Panc1 (cell line): ENCODE measurements around the gene TTLL11. TPM values are rescaled to one million over a fixed set of nuclear protein-coding genes. Genes with fewer than 3 reads are reported as not detected.
"Not testable (repeated sequence)": the region's sequence is repeated elsewhere in the genome, so short reads cannot be mapped to it uniquely, and the experiment has no call there.

Experiments
- ATAC-seq: fragments of 200-7000 bp; cut with Tn5 transposase; 2 replicates; pipeline ENCODE4 v1.9.1; 2020; ENCODE audit warnings: mild to moderate bottlenecking, moderate library complexity
- BruUV-seq: library from RNA; stranded (reverse); fragments of 400-500 nt; replicated peaks from 2 replicates; lab custom pipeline; 2021; lab: Mats Ljungman, UMichigan
- CTCF ChIA-PET: fragments of 300-600 bp; sonication (Branson Sonifier 250); formaldehyde crosslinking; loops from one replicate; lab custom pipeline; 2022; ENCODE audit warnings: antibody characterized with exemption; lab: Charles Lee
- POLR2A ChIA-PET: fragments of 300-600 bp; sonication (Branson Sonifier 250); formaldehyde crosslinking; loops from one replicate; lab custom pipeline; 2022; ENCODE audit warnings: antibody characterized with exemption; lab: Charles Lee
- DNase-seq: peaks from one replicate; pipeline ENCODE4 v3.0.0-alpha.2; 2010; ENCODE audit warnings: low read depth, low spot score
- H3K27ac ChIP-seq: 2 replicates; pipeline ENCODE4 v1.5.1; 2011; ENCODE audit warnings: mild to moderate bottlenecking, low read length, inconsistent platforms
- H3K27me3 ChIP-seq: fragments of 200-500 bp; sonication (Bioruptor generic); 2 replicates; pipeline ENCODE4 v1.6.0; 2014; ENCODE audit warnings: low read length, inconsistent platforms; ENCODE audit not compliant: control insufficient read depth, insufficient read depth
- H3K36me3 ChIP-seq: fragments of 200-500 bp; sonication (Bioruptor generic); 2 replicates; pipeline ENCODE4 v1.5.1; 2014; ENCODE audit warnings: inconsistent platforms, mild to moderate bottlenecking, low read length, moderate library complexity; ENCODE audit not compliant: control insufficient read depth, insufficient read depth
- H3K4me1 ChIP-seq: 2 replicates; pipeline ENCODE4 v1.5.1; 2011; ENCODE audit warnings: inconsistent platforms, mild to moderate bottlenecking, low read length, moderate library complexity; ENCODE audit not compliant: control insufficient read depth, insufficient read depth
- H3K4me3 ChIP-seq, 2 experiments: 2 replicates each; pipeline ENCODE4 v1.5.1; 2011 to 2012; ENCODE audit warnings: low read depth in 2 of 2, low read length in 2 of 2, mild to moderate bottlenecking in 2 of 2, inconsistent platforms in 1 of 2, moderate library complexity in 1 of 2
- H3K9me3 ChIP-seq: fragments of 200-500 bp; sonication (Bioruptor generic); 2 replicates; pipeline ENCODE4 v1.5.1; 2014; ENCODE audit warnings: low read depth, mild to moderate bottlenecking, inconsistent platforms, low read length, moderate library complexity; ENCODE audit not compliant: control insufficient read depth, insufficient read depth
- CTCF ChIP-seq: fragments of 450-650 bp; IDR thresholded peaks from 2 replicates; pipeline ENCODE4 v1.5.1; 2017; ENCODE audit warnings: mild to moderate bottlenecking
- POLR2AphosphoS5 ChIP-seq: IDR thresholded peaks from 2 replicates; pipeline ENCODE4 v1.6.1; 2012; ENCODE audit warnings: mild to moderate bottlenecking, low read depth, low read length, moderate library complexity
- REST ChIP-seq, 2 experiments: IDR thresholded peaks; 2 replicates each; pipeline ENCODE4 v1.6.1; 2011 to 2012; ENCODE audit warnings: low read depth in 2 of 2, control low read depth in 1 of 2, low read length in 1 of 2, mild to moderate bottlenecking in 1 of 2, moderate library complexity in 1 of 2; ENCODE audit not compliant: insufficient read depth in 1 of 2
- SIN3A ChIP-seq: IDR thresholded peaks from 2 replicates; pipeline ENCODE4 v1.6.1; 2012; ENCODE audit warnings: low read depth, mild to moderate bottlenecking, low read length, moderate library complexity, borderline replicate concordance; ENCODE audit not compliant: insufficient read depth
- TCF7L2 ChIP-seq: IDR thresholded peaks from 2 replicates; pipeline ENCODE4 v1.6.1; 2011; ENCODE audit warnings: mild to moderate bottlenecking, low read depth, low read length, inconsistent platforms
- in situ Hi-C: cut with HindIII; loops from 2 replicates; pipeline ENCODE4 v1.10.0; 2016; ENCODE audit warnings: low sequenced_read_pairs, low pct_unique_long_range_greater_than_20kb
- intact Hi-C: fragments of 100-400 bp; cut with micrococcal nuclease; formaldehyde crosslinking; loops from one replicate; pipeline ENCODE4 v1.10.0; 2022; ENCODE audit not compliant: unreplicated experiment
- total RNA-seq: library from RNA; stranded (reverse); gene quantifications from one replicate; pipeline ENCODE4 v1.2.1, GENCODE V29; 2021; ENCODE audit not compliant: unreplicated experiment

The TTLL11 gene
- total RNA-seq, 1 experiment from 2014 or later, result 1.1 TPM

GRCh38 chr9:121895358-121895757 lies 197.8 kb downstream of the TTLL11 start:
- DNase-seq (no peak), ATAC-seq (no peak)
- in situ Hi-C loops (no loop called here), intact Hi-C loops (no loop called here)
- Histone ChIP-seq H3K27me3 (no peaks in the 10 kb centered on the region), H3K27ac (no peak overlapping the region), H3K36me3 (no peaks in the 10 kb centered on the region), H3K4me1 (no peaks in the 10 kb centered on the region), H3K9me3 (no peaks in the 10 kb centered on the region), H3K4me3 (no peak overlapping the region)
- no TSS peak for BruUV-seq
- ChIA-PET POLR2A (no interaction called here), CTCF (no interaction called here)
- TF ChIP-seq SIN3A (no peak), TCF7L2 (no peak)

GRCh38 chr9:121894380-121894779 lies 198.7 kb downstream of the TTLL11 start:
- DNase-seq, CTCF ChIA-PET, POLR2A ChIA-PET, ATAC-seq, H3K4me3 ChIP-seq, BruUV-seq, in situ Hi-C loops, H3K36me3 ChIP-seq, H3K27me3 ChIP-seq, H3K4me1 ChIP-seq, H3K9me3 ChIP-seq, H3K27ac ChIP-seq, intact Hi-C loops: not testable (repeated sequence)

GRCh38 chr9:121893786-121894185 lies 199.3 kb downstream of the TTLL11 start:
- DNase-seq, result no peak
- TF ChIP-seq POLR2AphosphoS5 (no peak), SIN3A (no peak), CTCF (no peak), TCF7L2 (no peak), REST (IDR thresholded peaks at IDR 0.05; ENCODE audit: insufficient read depth in 1 of 2, low read depth in 2 of 2, low read length in 1 of 2) (no peak)
- BruUV-seq, result no TSS peak
- CTCF ChIA-PET, result no interaction called here
- Histone ChIP-seq H3K36me3 (no peaks in the 10 kb centered on the region), H3K27ac (no peak overlapping the region), H3K27me3 (no peaks in the 10 kb centered on the region), H3K4me1 (no peaks in the 10 kb centered on the region), H3K4me3 (no peak overlapping the region), H3K9me3 (no peaks in the 10 kb centered on the region)
- intact Hi-C loops (no loop called here), in situ Hi-C loops (no loop called here)
- POLR2A ChIA-PET, result no interaction called here
- no peak for ATAC-seq
